ENCODE results near the gene EHBP1L1. TPM values are rescaled to one million over a fixed set of nuclear protein-coding genes. Genes with fewer than 3 reads are reported as not detected.

Gene EHBP1L1
- total RNA-seq, 2 donors from 2014 or later: 20.5 to 85.3 TPM

GRCh38 chr11:65558002-65558929 lies 17.6 kb upstream of the EHBP1L1 start, which contains the start of gene LTBP3:
Gene LTBP3, minus strand, starts transcription at chr11:65558359. Its CDS starts 400 bp downstream, at chr11:65557959.
- no peak for TF ChIP-seq CTCF (IDR thresholded peaks at IDR 0.05)
- DNase-seq (ENCODE audit: low spot score): peak; percentile 82
- peaks cover 7% of the 10 kb centered on the region for H3K36me3 ChIP-seq
- peak within 1 kb of the TSS; percentile 98 for H3K27ac ChIP-seq
- H3K27me3 ChIP-seq: no peaks in the 10 kb centered on the region
- peaks cover 0 to 69% of the 10 kb centered on the region in 2 donors for H3K4me1 ChIP-seq
- H3K9me3 ChIP-seq: no peaks in the 10 kb centered on the region
- H3K4me3 ChIP-seq: peak within 1 kb of the TSS; percentile 57 to 70

GRCh38 chr11:65558930-65559509 lies 16.8 kb upstream of the EHBP1L1 start:
- peak overlapping the region; percentile 98 for H3K27ac ChIP-seq
- no peaks in the 10 kb centered on the region for H3K27me3 ChIP-seq
- no peaks in the 10 kb centered on the region for H3K9me3 ChIP-seq
- no peak for DNase-seq (ENCODE audit: low spot score)
- peak overlapping the region; percentile 57 to 70 for H3K4me3 ChIP-seq
- no peaks in the 10 kb centered on the region for H3K36me3 ChIP-seq
- H3K4me1 ChIP-seq: peaks cover 0 to 65% of the 10 kb centered on the region in 2 donors
- TF ChIP-seq CTCF (IDR thresholded peaks at IDR 0.05): peak in 1 of 2 donors; percentile 51

GRCh38 chr11:65559535-65559934 lies 16.3 kb upstream of the EHBP1L1 start:
- H3K27me3 ChIP-seq: no peaks in the 10 kb centered on the region
- no peaks in the 10 kb centered on the region for H3K9me3 ChIP-seq
- no peak for TF ChIP-seq CTCF (IDR thresholded peaks at IDR 0.05)
- H3K27ac ChIP-seq: peak overlapping the region; percentile 98
- no peaks in the 10 kb centered on the region for H3K36me3 ChIP-seq
- H3K4me1 ChIP-seq: peaks cover 0 to 60% of the 10 kb centered on the region in 2 donors
- no peak for DNase-seq (ENCODE audit: low spot score)
- no peak overlapping the region for H3K4me3 ChIP-seq

- Histone ChIP-seq H3K4me1 (peaks cover 0 to 55% of the 10 kb centered on the region in 2 donors), H3K36me3 (no peaks in the 10 kb centered on the region), H3K4me3 (no peak overlapping the region), H3K27ac (peak overlapping the region; percentile 98), H3K9me3 (no peaks in the 10 kb centered on the region), H3K27me3 (no peaks in the 10 kb centered on the region)
- TF ChIP-seq CTCF (IDR thresholded peaks at IDR 0.05): no peak
- DNase-seq (ENCODE audit: low spot score): no peak
These were observed 15.8 kb upstream of the EHBP1L1 start for GRCh38 chr11:65559951-65560537.

- no peaks in the 10 kb centered on the region for H3K36me3 ChIP-seq
- H3K27ac ChIP-seq: peak overlapping the region; percentile 98
- no peaks in the 10 kb centered on the region for H3K9me3 ChIP-seq
- no peak for DNase-seq (ENCODE audit: low spot score)
- H3K4me3 ChIP-seq: no peak overlapping the region
- no peak for TF ChIP-seq CTCF (IDR thresholded peaks at IDR 0.05)
- H3K27me3 ChIP-seq: no peaks in the 10 kb centered on the region
- H3K4me1 ChIP-seq: peaks cover 0 to 47% of the 10 kb centered on the region in 2 donors
These were observed 15.1 kb upstream of the EHBP1L1 start for GRCh38 chr11:65560555-65561418.

Measured in right atrium auricular region (tissue), 2 donors.